IMR-90 (cell line): ENCODE measurements around the gene PIP5K1B. TPM values are rescaled to one million over a fixed set of nuclear protein-coding genes. Genes with fewer than 3 reads are reported as not detected.

Experiments used
- ATAC-seq: fragments of 200-7000 bp; cut with Tn5 transposase; 2 replicates; pipeline ENCODE4 v1.9.1; 2020; ENCODE audit warnings: low read depth, mild to moderate bottlenecking, moderate library complexity
- BruUV-seq: library from RNA; stranded (reverse); fragments of 400-500 nt; replicated peaks from 2 replicates; lab custom pipeline; 2021; lab: Mats Ljungman, UMichigan
- CTCF ChIA-PET: fragments of 300-600 bp; formaldehyde crosslinking; extraction: SDS; loops from one replicate; lab custom pipeline; 2021; ENCODE audit warnings: antibody characterized with exemption; lab: Yijun Ruan, JAX
- POLR2A ChIA-PET: fragments of 300-600 bp; sonication (Branson Sonifier 250); formaldehyde crosslinking; loops from one replicate; lab custom pipeline; 2022; ENCODE audit warnings: antibody characterized with exemption; ENCODE audit not compliant: unreplicated experiment; lab: Charles Lee
- DNase-seq: peaks from one replicate; pipeline ENCODE4 v3.0.0; 2013
- H2AFZ ChIP-seq: replicated peaks from 2 replicates; pipeline ENCODE3; 2013; ENCODE audit warnings: low read length, mild to moderate bottlenecking; ENCODE audit not compliant: poor library complexity
- H2AK5ac ChIP-seq: 2 replicates; pipeline ENCODE4 v1.6.1; 2013; ENCODE audit warnings: low read depth, low read length, inconsistent platforms
- H2AK9ac ChIP-seq: replicated peaks from 2 replicates; pipeline ENCODE3; 2013; ENCODE audit warnings: mild to moderate bottlenecking, low read depth, low read length, moderate library complexity; ENCODE audit not compliant: poor library complexity
- H2BK120ac ChIP-seq: 2 replicates; pipeline ENCODE4 v1.6.1; 2013; ENCODE audit warnings: low read depth, low read length, inconsistent platforms
- H2BK15ac ChIP-seq: 3 replicates; pipeline ENCODE4 v1.6.1; 2013; ENCODE audit warnings: low read depth, low read length, inconsistent platforms
- H2BK20ac ChIP-seq: 2 replicates; pipeline ENCODE4 v1.6.1; 2013; ENCODE audit warnings: low read depth, mild to moderate bottlenecking, inconsistent platforms, low read length, moderate library complexity
- H2BK5ac ChIP-seq: 2 replicates; pipeline ENCODE4 v1.6.1; 2013; ENCODE audit warnings: mild to moderate bottlenecking, low read depth, low read length, inconsistent platforms; ENCODE audit not compliant: poor library complexity, severe bottlenecking
- H3K14ac ChIP-seq: replicated peaks from 2 replicates; pipeline ENCODE4 v1.6.1; 2013; ENCODE audit warnings: low read depth, low read length, inconsistent platforms
- H3K18ac ChIP-seq: 2 replicates; pipeline ENCODE4 v1.6.1; 2013; ENCODE audit warnings: low read depth, low read length, control low read depth
- H3K23ac ChIP-seq: 2 replicates; pipeline ENCODE4 v1.6.1; 2013; ENCODE audit warnings: low read depth, low read length, inconsistent platforms
- H3K27ac ChIP-seq: 2 replicates; pipeline ENCODE4 v1.5.1; 2013; ENCODE audit warnings: mild to moderate bottlenecking, control low read depth, low read length; ENCODE audit not compliant: insufficient read depth
- H3K27me3 ChIP-seq: 2 replicates; pipeline ENCODE4 v1.6.1; 2013; ENCODE audit warnings: low read length; ENCODE audit not compliant: control insufficient read depth, insufficient read depth
- H3K36me3 ChIP-seq: 2 replicates; pipeline ENCODE4 v1.6.1; 2013; ENCODE audit warnings: low read length, mixed read lengths; ENCODE audit not compliant: control insufficient read depth, insufficient read depth
- H3K4ac ChIP-seq: 2 replicates; pipeline ENCODE4 v1.6.1; 2013; ENCODE audit warnings: low read depth, low read length, inconsistent platforms
- H3K4me1 ChIP-seq: 2 replicates; pipeline ENCODE4 v1.6.1; 2013; ENCODE audit warnings: low read length, mixed read lengths; ENCODE audit not compliant: control insufficient read depth, insufficient read depth
- H3K4me2 ChIP-seq: 2 replicates; pipeline ENCODE4 v1.6.1; 2013; ENCODE audit warnings: low read depth, mild to moderate bottlenecking, control low read depth, low read length, moderate library complexity
- H3K4me3 ChIP-seq: 2 replicates; pipeline ENCODE4 v1.5.1; 2013; ENCODE audit warnings: low read depth, mild to moderate bottlenecking, control low read depth, low read length, moderate library complexity; ENCODE audit not compliant: insufficient read depth
- H3K56ac ChIP-seq: 2 replicates; pipeline ENCODE4 v1.6.1; 2013; ENCODE audit warnings: low read length, inconsistent platforms; ENCODE audit not compliant: insufficient read depth; ENCODE audit errors: extremely low read depth
- H3K79me1 ChIP-seq, 2 experiments: 2 replicates each; pipeline ENCODE4 v1.6.1; 2013; ENCODE audit warnings: low read length in 2 of 2, inconsistent platforms in 1 of 2, low read depth in 1 of 2
- H3K9ac ChIP-seq: 2 replicates; pipeline ENCODE4 v1.6.1; 2013; ENCODE audit warnings: low read depth, low read length, control low read depth
- H3K9me1 ChIP-seq: 2 replicates; pipeline ENCODE4 v1.6.1; 2013; ENCODE audit warnings: low read length, inconsistent platforms; ENCODE audit not compliant: insufficient read depth
- H3K9me3 ChIP-seq: 2 replicates; pipeline ENCODE4 v1.6.1; 2013; ENCODE audit warnings: low read length; ENCODE audit not compliant: control insufficient read depth, insufficient read depth
- H4K20me1 ChIP-seq: 2 replicates; pipeline ENCODE4 v1.6.1; 2013; ENCODE audit warnings: low read length, inconsistent platforms; ENCODE audit not compliant: insufficient read depth
- H4K5ac ChIP-seq: 2 replicates; pipeline ENCODE4 v1.6.1; 2013; ENCODE audit warnings: mild to moderate bottlenecking, low read depth, low read length, control low read depth
- H4K8ac ChIP-seq, 2 experiments: 2 replicates each; pipeline ENCODE4 v1.6.1; 2013; ENCODE audit warnings: low read depth in 2 of 2, low read length in 2 of 2, control low read depth in 1 of 2, inconsistent platforms in 1 of 2
- H4K91ac ChIP-seq: 2 replicates; pipeline ENCODE4 v1.6.1; 2013; ENCODE audit warnings: low read depth, low read length, inconsistent platforms; ENCODE audit not compliant: insufficient read depth
- BHLHE40 ChIP-seq: fragments of 150-350 bp; IDR thresholded peaks from 2 replicates; pipeline ENCODE4 v1.6.1; 2016; ENCODE audit warnings: mild to moderate bottlenecking, low read depth, low read length
- CEBPB ChIP-seq: IDR thresholded peaks from 2 replicates; pipeline ENCODE4 v1.6.1; 2012; ENCODE audit warnings: low read depth, low read length, improper control_type of control experiment
- CHD1 ChIP-seq: IDR thresholded peaks from 2 replicates; pipeline ENCODE4 v1.6.1; 2012; ENCODE audit warnings: low read depth, low read length, improper control_type of control experiment
- FOS ChIP-seq: fragments of 150-350 bp; IDR thresholded peaks from 2 replicates; pipeline ENCODE4 v1.6.1; 2016; ENCODE audit warnings: low read depth, low read length
- MAFK ChIP-seq: IDR thresholded peaks from 2 replicates; pipeline ENCODE4 v1.6.1; 2012; ENCODE audit warnings: low read depth, low read length, improper control_type of control experiment
- MAZ ChIP-seq: IDR thresholded peaks from 2 replicates; pipeline ENCODE4 v1.6.1; 2012; ENCODE audit warnings: low read depth, mild to moderate bottlenecking, low read length, improper control_type of control experiment, moderate library complexity, borderline replicate concordance
- MXI1 ChIP-seq: IDR thresholded peaks from 2 replicates; pipeline ENCODE4 v1.6.1; 2012; ENCODE audit warnings: low read depth, mild to moderate bottlenecking, low read length, moderate library complexity, borderline replicate concordance
- NFE2L2 ChIP-seq: fragments of 150-350 bp; IDR thresholded peaks from 2 replicates; pipeline ENCODE4 v1.6.1; 2016; ENCODE audit warnings: low read depth, mild to moderate bottlenecking, low read length
- POLR2A ChIP-seq: IDR thresholded peaks from 2 replicates; pipeline ENCODE4 v1.6.1; 2012; ENCODE audit warnings: mild to moderate bottlenecking, low read depth, low read length
- RAD21 ChIP-seq: IDR thresholded peaks from 2 replicates; pipeline ENCODE4 v1.6.1; 2012; ENCODE audit warnings: low read length, improper control_type of control experiment
- RCOR1 ChIP-seq: IDR thresholded peaks from 2 replicates; pipeline ENCODE4 v1.6.1; 2012; ENCODE audit warnings: mild to moderate bottlenecking, low read length, improper control_type of control experiment; ENCODE audit not compliant: insufficient replicate concordance
- RFX5 ChIP-seq: IDR thresholded peaks from 2 replicates; pipeline ENCODE4 v1.8.0; 2012; ENCODE audit warnings: low read depth, mild to moderate bottlenecking, low read length, moderate library complexity
- SMC3 ChIP-seq: fragments of 150-350 bp; IDR thresholded peaks from 2 replicates; pipeline ENCODE4 v1.6.1; 2016; ENCODE audit warnings: low read depth, mild to moderate bottlenecking, antibody characterized with exemption, low read length, moderate library complexity
- USF2 ChIP-seq: fragments of 150-350 bp; IDR thresholded peaks from 2 replicates; pipeline ENCODE4 v1.6.1; 2017; ENCODE audit warnings: mild to moderate bottlenecking, antibody characterized with exemption, low read length, low read depth
- WGBS, 2 experiments: methylation state at CpG; one replicate each; pipeline versions ENCODE4 v1.1.5 to v1.1.7; 2013; ENCODE audit warnings: missing lambda C conversion rate in 2 of 2; ENCODE audit not compliant: insufficient read length in 1 of 2; ENCODE audit errors: extremely low coverage in 2 of 2; 5-methylcytosine and 5-hydroxymethylcytosine counted together
- dilution Hi-C: fragments of 300-500 bp; cut with HindIII; formaldehyde crosslinking; loops from one replicate; pipeline ENCODE4 v1.14.3; 2018; ENCODE audit warnings: low sequenced_read_pairs; ENCODE audit not compliant: unreplicated experiment
- in situ Hi-C: fragments of 300-500 bp; cut with MboI; formaldehyde crosslinking; loops from 3 replicates; pipeline ENCODE4 v1.14.3; 2019; ENCODE audit warnings: low sequenced_read_pairs, inconsistent platforms, mixed read lengths
- intact Hi-C: fragments of 100-400 bp; cut with micrococcal nuclease; formaldehyde crosslinking; loops from 2 replicates; pipeline ENCODE4 v1.10.0; 2022
- polyA plus RNA-seq, 3 experiments: library from polyadenylated mRNA; depleted of rRNA; stranded (reverse); fragments of >200 nt; gene quantifications; 2 replicates each; pipeline ENCODE4 v1.2.3, GENCODE V29; 2012; ENCODE audit warnings: low replicate concordance in 1 of 3
- total RNA-seq: library from RNA; depleted of rRNA; stranded (reverse); fragments of >200 nt; gene quantifications from 2 replicates; pipeline ENCODE4 v1.2.3, GENCODE V29; 2012
- TF ChIP-seq, protein P1 (sequence below): fragments of 150-350 bp; IDR thresholded peaks from 2 replicates; pipeline ENCODE4 v1.6.1; 2016; ENCODE audit warnings: low read depth, mild to moderate bottlenecking, low read length, moderate library complexity, borderline replicate concordance
- TF ChIP-seq, protein P2 (sequence below): conservative IDR thresholded peaks from 2 replicates; pipeline ENCODE4 v1.5.1; 2012; ENCODE audit warnings: mild to moderate bottlenecking, low read depth, low read length, improper control_type of control experiment

The PIP5K1B gene
- total and polyA plus RNA-seq, 2 of the 4 experiments (the other 2 are of a cell fraction) = not detected

DNA sequence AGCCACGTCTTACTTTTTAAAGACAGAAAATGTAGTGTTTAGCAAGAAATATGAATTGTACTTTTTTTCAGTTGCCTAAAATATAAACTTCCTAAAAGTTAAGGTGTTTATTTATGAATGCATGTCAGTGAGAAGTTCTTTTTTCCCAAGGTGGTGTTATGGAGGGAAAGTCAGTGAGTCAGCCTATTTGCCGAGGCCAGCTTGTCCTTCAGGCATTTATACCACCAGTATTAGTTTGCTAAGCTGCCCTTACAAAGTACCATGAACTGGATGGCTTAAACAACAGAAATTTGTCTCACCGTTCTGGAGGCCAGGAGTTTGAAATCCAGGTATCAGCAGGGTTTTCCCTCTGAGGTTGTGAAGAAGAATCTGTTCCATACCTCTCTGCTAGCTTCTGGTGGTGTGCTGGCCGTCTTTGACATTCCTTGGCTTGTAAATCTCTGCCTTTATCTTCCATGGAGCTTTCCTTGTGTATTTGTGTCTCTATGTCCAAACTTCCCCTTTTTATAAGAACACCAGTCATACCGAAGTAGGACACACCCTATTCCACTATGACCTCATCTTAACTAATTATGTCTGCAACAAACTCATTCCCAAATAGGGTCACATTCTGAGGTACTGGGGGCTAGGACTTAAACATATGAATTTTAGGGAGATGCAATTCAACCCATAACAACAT lies 270.5 kb downstream of the PIP5K1B start:
- dilution Hi-C loops = no loop called here
- no peak overlapping the region for H3K14ac ChIP-seq
- H3K36me3 ChIP-seq = no peaks in the 10 kb centered on the region
- no peak overlapping the region for H2AK9ac ChIP-seq
- peaks cover 4% of the 10 kb centered on the region for H3K27me3 ChIP-seq
- WGBS, 2 experiments = 67% methylated on average over 1 of the region's 5 CpGs; no CpG with 5 or more reads in 1 of the 2 experiments
- H4K91ac ChIP-seq = no peak overlapping the region
- H3K23ac ChIP-seq = no peak overlapping the region
- no peak overlapping the region for H3K18ac ChIP-seq
- no peak for DNase-seq
- no peak overlapping the region for H3K27ac ChIP-seq
- no peak overlapping the region for H2BK5ac ChIP-seq
- ATAC-seq = no peak
- no peak overlapping the region for H2BK15ac ChIP-seq
- no peak overlapping the region for H2AK5ac ChIP-seq
- ChIA-PET POLR2A (no interaction called here), CTCF (no interaction called here)
- no TSS peak for BruUV-seq
- H4K5ac ChIP-seq = no peak overlapping the region
- intact Hi-C loops = no loop called here
- H3K9me3 ChIP-seq = no peaks in the 10 kb centered on the region
- no peak overlapping the region for H3K9ac ChIP-seq
- no peak overlapping the region for H4K8ac ChIP-seq
- H3K4me2 ChIP-seq = no peak overlapping the region
- H3K9me1 ChIP-seq = no peaks in the 10 kb centered on the region
- no peak overlapping the region for H2BK120ac ChIP-seq
- TF ChIP-seq USF2 (no peak), RCOR1 (no peak), MAFK (no peak), MAZ (no peak), RFX5 (no peak), MXI1 (no peak), CEBPB (no peak), CHD1 (no peak), BHLHE40 (no peak), NFE2L2 (no peak), SMC3 (no peak), RAD21 (no peak), FOS (no peak), POLR2A (no peak)
- TF ChIP-seq, protein P1, sequence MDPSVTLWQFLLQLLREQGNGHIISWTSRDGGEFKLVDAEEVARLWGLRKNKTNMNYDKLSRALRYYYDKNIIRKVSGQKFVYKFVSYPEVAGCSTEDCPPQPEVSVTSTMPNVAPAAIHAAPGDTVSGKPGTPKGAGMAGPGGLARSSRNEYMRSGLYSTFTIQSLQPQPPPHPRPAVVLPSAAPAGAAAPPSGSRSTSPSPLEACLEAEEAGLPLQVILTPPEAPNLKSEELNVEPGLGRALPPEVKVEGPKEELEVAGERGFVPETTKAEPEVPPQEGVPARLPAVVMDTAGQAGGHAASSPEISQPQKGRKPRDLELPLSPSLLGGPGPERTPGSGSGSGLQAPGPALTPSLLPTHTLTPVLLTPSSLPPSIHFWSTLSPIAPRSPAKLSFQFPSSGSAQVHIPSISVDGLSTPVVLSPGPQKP = no peak
- TF ChIP-seq, protein P2, sequence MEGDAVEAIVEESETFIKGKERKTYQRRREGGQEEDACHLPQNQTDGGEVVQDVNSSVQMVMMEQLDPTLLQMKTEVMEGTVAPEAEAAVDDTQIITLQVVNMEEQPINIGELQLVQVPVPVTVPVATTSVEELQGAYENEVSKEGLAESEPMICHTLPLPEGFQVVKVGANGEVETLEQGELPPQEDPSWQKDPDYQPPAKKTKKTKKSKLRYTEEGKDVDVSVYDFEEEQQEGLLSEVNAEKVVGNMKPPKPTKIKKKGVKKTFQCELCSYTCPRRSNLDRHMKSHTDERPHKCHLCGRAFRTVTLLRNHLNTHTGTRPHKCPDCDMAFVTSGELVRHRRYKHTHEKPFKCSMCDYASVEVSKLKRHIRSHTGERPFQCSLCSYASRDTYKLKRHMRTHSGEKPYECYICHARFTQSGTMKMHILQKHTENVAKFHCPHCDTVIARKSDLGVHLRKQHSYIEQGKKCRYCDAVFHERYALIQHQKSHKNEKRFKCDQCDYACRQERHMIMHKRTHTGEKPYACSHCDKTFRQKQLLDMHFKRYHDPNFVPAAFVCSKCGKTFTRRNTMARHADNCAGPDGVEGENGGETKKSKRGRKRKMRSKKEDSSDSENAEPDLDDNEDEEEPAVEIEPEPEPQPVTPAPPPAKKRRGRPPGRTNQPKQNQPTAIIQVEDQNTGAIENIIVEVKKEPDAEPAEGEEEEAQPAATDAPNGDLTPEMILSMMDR = no peak
- no peak overlapping the region for H3K56ac ChIP-seq
- H3K4me3 ChIP-seq = no peak overlapping the region
- H2BK20ac ChIP-seq = no peak overlapping the region
- H3K4me1 ChIP-seq = no peaks in the 10 kb centered on the region
- H2AFZ ChIP-seq = no peak overlapping the region
- H4K20me1 ChIP-seq = no peaks in the 10 kb centered on the region
- H3K79me1 ChIP-seq = no peaks in the 10 kb centered on the region
- H3K4ac ChIP-seq = no peak overlapping the region
- in situ Hi-C loops = no loop called here
